Cortex of kidney (tissue), 1 donor: ENCODE measurements around the gene FUNDC2.

ENCODE experiments used
- DNase-seq: peaks from one replicate; lab custom pipeline; 2025; lab: John Stamatoyannopoulos, UW

FUNDC2 gene

DNA sequence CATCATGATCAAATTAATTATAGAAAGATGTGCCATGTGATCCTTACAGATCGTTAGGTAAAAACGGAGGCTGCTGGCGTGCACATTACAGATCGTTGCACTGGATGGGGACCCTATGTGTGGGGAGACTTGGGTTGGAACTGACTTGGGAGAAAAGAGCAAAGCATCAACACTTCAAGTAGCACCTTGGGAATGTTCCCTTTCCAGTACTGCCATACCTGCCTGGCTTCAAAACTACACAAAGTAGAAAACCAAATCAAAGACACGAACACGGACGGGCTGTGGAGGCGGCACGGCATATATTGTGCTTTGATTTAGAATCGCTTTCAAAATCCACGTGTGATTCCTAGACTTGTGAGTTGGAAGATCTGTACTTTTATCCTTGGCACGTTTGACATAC is 43.4 kb downstream of the FUNDC2 start:
- no peak for DNase-seq

DNA sequence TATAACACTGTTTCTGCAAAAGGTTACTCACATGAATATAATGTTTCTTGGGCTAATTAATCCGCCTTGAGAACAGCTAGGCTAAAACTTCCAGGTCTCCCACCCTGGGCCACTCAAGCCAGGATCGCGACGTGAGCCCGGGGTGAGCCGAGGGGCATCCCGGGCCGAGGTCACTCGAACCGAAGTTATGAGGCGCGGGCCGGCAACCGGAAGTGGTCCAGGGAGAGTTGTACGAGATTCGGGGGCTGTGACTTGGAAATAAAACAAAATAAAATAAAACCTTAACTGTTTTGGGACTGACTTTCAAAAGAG is 44.0 kb downstream of the FUNDC2 start:
- no peak for DNase-seq

DNA sequence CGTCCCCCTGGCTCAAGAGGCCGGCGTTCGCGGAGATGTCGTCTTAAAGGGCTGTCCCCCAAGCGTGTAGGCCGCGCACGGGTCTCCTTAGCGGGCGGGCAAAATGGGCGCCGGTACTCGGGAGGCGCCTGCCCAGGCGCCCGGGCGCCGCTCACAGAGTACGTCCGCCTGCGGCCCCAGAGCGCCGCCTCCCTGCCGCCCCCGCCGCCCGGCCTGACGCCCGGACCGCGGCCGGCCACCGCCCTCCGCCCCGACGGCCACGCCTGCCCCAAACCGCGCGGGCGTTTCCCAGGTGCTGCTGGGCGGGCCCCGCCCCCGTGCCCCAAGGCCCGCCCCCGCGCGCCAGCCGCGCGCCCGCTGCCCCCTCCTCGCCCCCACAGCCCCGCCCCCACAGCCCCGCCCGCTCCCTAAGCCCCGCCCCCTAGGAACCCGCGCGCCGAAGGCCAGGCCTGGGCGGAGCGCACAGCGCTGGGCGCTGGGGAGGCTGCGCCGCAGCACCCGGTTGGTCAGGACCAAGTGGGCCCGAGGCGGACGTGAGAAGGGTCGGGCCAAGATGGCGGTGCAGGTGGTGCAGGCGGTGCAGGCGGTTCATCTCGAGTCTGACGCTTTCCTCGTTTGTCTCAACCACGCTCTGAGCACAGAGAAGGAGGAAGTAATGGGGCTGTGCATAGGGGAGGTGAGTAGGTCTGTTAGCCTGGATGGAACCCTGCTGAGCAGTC is 44.5 kb downstream of the FUNDC2 start, which contains the start of the genes BRCC3, CMC4 and MTCP1:
Gene BRCC3, plus strand, starts transcription at position 534 of the 719 bp plus-strand sequence. Its CDS starts 20 bp downstream, at position 554.
Gene CMC4, minus strand, starts transcription at position 162 of the 719 bp plus-strand sequence. CDS start 7,113 bp downstream, outside the sequence.
Gene MTCP1, minus strand, starts transcription at position 162 of the 719 bp plus-strand sequence. CDS start 5,126 bp downstream, outside the sequence.
- no peak for DNase-seq

DNA sequence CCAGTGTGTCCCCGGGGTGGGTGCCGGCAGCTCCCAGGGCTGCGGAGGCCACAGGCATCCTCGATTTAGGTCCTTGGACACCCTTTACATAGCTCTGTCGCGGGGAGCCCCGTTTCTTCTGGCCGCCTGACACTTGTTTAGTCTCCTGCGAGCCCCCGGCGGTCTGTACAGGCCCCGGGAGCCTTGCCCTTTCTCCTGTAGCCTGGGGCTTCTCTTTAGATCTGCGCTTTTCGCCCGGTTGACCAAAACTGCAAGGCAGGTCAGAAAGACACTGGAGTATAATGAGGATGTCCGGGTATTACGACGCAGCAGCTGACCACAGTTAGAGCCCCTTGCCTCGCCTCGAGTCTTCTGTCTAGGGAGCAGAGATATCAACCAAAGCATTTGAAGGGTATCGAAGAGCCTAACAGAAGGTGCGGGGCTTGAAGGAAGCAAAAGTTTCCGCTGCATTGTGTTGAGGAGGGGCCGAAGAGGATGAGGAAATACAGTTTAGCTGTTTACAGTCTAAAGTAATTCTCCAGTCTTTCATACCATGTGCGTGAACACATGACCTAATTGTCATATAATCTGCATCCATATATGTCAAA is 45.1 kb downstream of the FUNDC2 start:
- no peak for DNase-seq

DNA sequence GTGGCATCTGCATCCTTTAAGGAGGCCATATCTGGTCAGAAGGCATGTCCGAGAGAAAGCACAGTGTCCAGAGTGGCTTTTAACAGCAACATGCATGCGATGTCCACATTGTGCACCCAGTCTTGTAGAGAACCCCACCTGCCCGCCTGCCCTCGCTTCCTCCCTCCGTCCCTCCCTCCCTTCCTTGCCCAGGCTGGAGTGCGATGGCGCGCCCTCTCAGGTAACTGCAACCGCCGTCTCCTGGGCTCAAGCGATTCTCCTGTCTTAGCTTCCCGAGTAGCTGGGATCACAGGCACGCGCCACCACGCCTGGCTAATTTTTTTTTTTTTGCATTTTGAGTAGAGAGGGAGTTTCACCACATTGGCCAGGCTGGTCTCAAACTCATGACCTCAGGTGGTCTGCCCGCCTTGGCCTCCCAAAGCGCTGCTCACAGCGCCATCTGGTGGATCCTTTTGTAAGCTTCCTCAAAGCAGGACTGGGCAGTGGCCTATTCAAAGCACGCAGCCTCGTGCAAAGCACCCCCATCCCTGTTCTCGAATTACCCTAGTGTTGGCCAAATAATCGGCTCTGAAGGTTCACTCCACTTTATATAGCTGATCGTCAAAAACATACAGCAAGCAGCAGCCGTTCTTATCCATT is 59.7 kb downstream of the FUNDC2 start:
- DNase-seq, result no peak

DNA sequence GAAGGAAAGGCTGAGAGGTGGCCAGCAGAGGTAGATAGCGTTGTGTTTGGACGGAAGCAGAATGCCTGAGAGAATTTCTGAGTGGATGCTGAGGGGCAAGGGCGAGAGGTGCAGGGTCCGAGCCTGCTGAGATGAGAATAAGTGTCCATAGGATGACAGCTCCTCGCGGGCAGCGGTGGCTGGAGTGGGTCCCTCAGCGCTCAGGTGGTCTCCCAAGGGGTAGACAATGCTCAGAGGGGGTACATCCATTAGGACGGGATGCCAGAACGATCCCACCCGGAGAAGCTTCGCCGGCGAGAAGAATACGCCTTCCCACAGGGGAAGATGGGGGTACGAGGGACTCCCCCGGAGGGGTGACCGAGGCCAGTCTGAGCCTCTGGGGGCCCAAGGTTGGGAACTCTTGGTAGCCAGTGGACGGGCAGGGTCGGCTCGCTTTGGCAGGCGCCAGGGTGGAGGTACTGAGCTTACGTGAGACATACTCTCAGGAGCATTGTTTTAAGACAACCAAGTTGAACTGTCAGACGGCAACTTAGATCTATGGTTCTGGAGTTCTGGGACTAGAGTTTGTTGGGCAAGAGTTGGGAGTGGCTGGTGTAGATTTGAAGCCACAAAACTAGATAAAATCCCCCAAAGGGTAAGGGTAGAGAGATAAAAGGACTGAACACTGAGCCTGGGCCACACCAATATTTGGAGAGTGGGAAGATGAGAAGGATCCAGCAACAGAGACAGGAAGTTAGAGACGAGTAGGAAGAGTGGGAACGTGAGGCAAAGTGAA is 60.5 kb downstream of the FUNDC2 start:
- DNase-seq, result no peak

DNA sequence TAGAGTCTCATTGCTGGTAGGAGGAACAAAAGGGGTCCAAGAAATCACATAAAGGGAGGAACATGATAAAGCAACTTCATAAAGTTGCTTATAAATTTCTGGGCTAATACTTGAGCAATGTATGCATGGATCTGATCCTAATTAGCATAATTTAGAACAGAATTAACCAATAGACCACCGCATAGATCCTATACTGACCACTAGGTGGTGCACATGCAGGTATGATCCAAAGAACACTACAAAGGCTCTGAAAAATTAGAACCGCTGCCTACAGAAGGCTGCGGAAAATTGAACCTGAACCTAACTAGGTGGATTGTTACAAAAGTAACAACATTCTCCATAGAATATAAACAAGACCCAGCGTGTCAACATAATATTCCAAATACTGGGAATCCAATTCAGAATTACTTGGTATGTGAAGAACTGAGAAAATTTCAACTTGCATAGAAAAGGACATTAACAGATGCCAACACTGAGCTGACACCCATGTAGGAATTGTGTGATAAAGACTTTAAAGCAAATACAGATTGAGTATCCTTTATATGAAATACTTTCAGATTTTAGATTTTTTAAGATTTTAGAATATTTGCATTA is 67.9 kb downstream of the FUNDC2 start:
- no peak for DNase-seq

DNA sequence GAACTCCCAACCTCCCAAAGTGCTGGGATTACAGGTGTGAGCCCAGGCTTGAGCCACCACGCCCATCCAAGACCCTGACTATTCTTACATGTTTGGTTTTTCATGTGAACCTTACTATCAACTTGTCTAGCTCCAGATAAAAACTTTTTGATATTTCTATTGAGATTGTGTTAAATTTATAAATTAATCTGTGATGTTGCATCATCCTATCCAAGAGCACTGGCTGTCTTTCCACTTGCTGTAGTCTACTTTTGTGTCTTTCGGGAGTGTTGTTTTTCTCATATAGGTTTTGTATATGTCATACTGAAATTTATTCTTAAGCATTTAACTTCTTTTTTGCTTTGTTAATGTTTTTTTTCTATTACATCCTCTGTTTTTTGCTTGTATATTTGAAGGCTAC is 79.3 kb downstream of the FUNDC2 start:
- no peak for DNase-seq

DNA sequence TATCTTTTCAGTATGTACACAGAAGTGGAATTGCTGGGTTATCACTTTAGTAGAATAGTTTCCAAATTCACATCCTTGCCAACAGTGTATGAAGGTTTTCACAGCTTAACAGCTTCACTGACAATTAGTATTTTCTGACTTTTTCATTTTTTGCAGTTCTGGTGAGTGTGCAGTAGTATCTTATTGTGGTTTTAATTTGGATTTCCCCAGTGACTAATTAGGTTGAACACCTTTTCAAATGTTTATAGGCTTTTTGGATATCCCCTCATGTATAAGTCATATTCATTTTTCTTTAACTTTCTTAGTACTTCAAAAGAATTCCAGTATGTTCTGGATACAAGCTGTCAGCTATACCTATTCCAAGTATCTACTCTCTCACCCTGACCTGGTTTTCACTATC is 81.8 kb downstream of the FUNDC2 start:
- DNase-seq, result no peak
